Activated T-helper 2 cell treated with anti-CD3 and anti-CD28 coated beads, Interferon-gamma antibody, Interleukin-2, Interleukin-4, amounts not matched to agents 10 μg/mL and 5 μg/mL and 100 μg/mL, durations not matched to agents 14 hours and 24 hours and 36 hours (primary cell): ENCODE measurements around the gene HLX. TPM values are rescaled to one million over a fixed set of nuclear protein-coding genes. Genes with fewer than 3 reads are reported as not detected.

ENCODE experiments used
- DNase-seq: peaks from one replicate; pipeline ENCODE4 v3.0.0; 2021; ENCODE audit warnings: low spot score
- H3K27ac Mint-ChIP-seq: one replicate; pipeline ENCODE4 v1.8.0; 2021; ENCODE audit warnings: mixed read lengths
- H3K27me3 Mint-ChIP-seq: one replicate; pipeline ENCODE4 v1.8.0; 2021; ENCODE audit warnings: low read depth, mixed read lengths
- H3K36me3 Mint-ChIP-seq: one replicate; pipeline ENCODE4 v1.8.0; 2021; ENCODE audit warnings: low read depth, mixed read lengths
- H3K4me1 Mint-ChIP-seq: one replicate; pipeline ENCODE4 v1.8.0; 2021; ENCODE audit warnings: low read depth, mixed read lengths
- H3K4me3 Mint-ChIP-seq: one replicate; pipeline ENCODE4 v1.8.0; 2021; ENCODE audit warnings: low read depth, mild to moderate bottlenecking, moderate library complexity, mixed read lengths
- H3K9me3 Mint-ChIP-seq: one replicate; pipeline ENCODE4 v1.8.0; 2021; ENCODE audit warnings: mixed read lengths
- intact Hi-C: fragments of 100-400 bp; cut with micrococcal nuclease; formaldehyde crosslinking; loops from one replicate; pipeline ENCODE4 v1.15.1; 2023
- total RNA-seq: library from RNA; stranded (reverse); gene quantifications from 2 replicates; pipeline ENCODE4 v1.2.3, GENCODE V29; 2022

The HLX gene
- total RNA-seq, 1 donor from 2014 or later = 10.4 TPM

DNA sequence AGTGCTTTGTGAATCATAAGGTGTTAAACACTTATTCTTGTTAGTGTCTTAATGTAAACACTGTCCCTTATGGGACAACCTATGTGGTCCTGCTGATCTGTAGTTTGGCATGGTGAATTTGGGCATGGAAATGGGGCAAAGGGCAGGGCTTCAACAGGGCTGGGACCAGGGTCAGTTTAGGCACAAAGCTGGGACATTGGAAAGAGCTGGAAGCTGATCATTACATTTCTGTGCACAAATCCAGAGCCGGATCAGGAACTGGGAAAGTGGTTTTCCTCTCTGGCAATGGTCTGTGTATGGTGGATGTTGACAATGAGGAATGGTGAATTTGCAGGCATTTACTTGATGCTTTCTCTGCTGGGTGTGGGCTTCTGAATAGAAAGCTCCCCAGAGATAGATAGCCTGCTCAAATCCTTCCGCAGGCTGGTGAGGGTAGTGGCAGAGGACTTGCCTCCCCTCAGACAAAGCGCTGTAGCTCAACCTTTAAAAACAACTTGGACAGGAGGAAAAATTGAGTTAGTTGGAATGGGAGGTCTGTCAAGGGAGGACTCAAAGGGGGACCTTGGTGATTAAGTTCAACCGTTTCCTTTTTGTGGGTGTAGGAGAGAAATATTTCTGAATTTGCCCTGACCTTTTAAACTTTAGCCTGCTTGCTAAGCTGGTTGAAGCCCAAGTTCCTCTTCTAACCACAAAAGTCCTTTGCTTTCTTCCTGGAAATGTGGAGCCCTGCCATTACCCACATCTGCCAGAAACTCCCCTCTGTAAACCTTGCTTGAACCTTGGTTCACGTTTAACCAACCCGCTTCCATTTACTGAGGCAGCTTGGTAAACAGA is 35.3 kb downstream of the HLX start:
- intact Hi-C loops = no loop called here
- no peaks in the 10 kb centered on the region for H3K9me3 Mint-ChIP-seq
- peaks cover 6% of the 10 kb centered on the region for H3K4me1 Mint-ChIP-seq
- H3K27me3 Mint-ChIP-seq = no peaks in the 10 kb centered on the region
- no peaks in the 10 kb centered on the region for H3K36me3 Mint-ChIP-seq
- H3K4me3 Mint-ChIP-seq = no peak overlapping the region
- no peak overlapping the region for H3K27ac Mint-ChIP-seq
- no peak for DNase-seq

DNA sequence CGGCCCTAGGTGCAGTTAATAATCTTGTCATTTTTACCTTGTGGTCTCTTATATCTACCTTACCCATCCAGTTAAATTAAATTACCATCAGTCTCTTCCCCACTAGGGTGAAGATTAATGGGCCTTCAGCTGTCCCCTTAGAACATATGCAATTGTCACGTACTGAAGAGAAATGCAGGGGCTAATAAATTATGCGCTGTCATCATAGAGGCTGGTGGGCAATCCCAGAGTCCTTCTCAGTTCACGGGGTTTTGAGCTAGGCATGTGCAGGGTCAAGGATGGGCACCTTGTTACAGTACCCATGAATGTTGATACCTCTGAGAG is 35.8 kb downstream of the HLX start:
- no peak overlapping the region for H3K4me3 Mint-ChIP-seq
- no peak overlapping the region for H3K27ac Mint-ChIP-seq
- intact Hi-C loops = no loop called here
- no peak for DNase-seq
- H3K27me3 Mint-ChIP-seq = no peaks in the 10 kb centered on the region
- no peaks in the 10 kb centered on the region for H3K36me3 Mint-ChIP-seq
- H3K9me3 Mint-ChIP-seq = no peaks in the 10 kb centered on the region
- H3K4me1 Mint-ChIP-seq = peaks cover 6% of the 10 kb centered on the region

DNA sequence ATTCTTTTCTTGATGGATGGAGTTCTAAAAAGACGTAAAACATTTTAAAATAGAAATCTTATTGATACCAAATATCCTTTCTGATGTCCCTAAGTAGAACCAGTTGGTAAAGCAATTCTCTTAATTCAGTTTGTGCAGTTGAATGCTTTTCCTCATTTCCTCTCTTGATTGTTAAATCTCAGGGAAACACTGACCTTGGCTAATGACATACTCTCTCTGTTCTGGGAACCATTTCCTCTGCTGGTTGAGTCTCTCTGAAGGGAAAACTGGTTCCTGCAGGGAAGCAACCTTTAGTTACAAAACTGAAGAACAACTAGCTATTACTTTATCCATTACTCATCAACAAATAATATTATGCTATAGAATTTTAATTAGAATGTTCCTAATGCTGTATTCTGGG is 36.7 kb downstream of the HLX start:
- no peaks in the 10 kb centered on the region for H3K36me3 Mint-ChIP-seq
- DNase-seq = no peak
- peaks cover 6% of the 10 kb centered on the region for H3K4me1 Mint-ChIP-seq
- no peaks in the 10 kb centered on the region for H3K27me3 Mint-ChIP-seq
- no peak overlapping the region for H3K4me3 Mint-ChIP-seq
- intact Hi-C loops = no loop called here
- no peaks in the 10 kb centered on the region for H3K9me3 Mint-ChIP-seq
- H3K27ac Mint-ChIP-seq = no peak overlapping the region

DNA sequence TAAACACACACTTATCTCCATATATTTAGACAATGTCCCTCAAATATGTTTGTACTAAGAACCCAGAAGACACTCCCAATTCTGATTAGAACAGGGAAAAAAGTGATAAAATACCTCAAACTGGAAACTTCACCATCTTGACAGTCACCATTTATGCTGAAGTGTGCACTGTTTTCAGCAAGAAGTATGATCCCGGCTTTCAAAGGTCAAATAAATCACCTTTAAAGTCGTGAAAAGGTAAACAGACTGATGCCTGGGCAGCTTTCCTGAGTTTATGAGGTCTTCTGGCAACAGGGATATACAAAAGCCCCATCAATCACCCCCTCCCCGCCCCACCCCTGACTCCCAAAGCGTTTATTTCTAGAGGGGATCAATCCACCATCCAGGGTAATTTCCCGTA is 37.9 kb downstream of the HLX start:
- intact Hi-C loops = no loop called here
- H3K27ac Mint-ChIP-seq = no peak overlapping the region
- no peaks in the 10 kb centered on the region for H3K27me3 Mint-ChIP-seq

DNA sequence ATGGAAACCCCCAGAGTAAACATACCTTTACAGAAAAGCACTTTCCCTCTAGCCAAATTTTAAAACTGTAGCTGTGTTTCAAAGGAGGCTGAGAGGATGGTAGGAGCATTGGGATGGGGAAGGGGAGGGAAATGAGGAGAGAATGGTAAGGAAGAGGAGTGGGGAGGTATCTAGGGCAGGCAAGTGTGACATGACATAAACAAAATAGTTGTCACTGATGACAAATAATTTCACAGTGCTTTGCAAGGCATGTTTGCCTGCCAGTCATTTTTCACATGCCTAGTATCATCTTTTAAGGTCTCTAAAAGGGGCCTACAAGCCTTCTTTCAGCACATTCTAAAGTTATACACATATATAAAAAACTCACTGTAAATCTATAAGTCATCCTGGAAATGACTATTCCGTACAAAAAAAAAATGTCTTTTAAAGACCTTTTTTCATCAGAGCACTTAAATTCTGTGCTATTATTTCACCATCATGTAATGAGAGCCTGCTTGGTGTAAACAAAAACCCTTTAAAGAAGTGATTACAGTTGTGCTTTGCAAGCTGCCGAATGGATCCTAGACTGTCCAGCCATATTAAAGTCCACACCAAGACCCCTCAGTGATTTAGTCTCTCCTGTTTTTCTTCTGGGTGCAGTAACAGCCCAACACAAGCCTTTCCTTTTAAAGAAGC is 38.4 kb downstream of the HLX start:
- intact Hi-C loops = no loop called here

More for the DNA sequence above, 37.9 kb downstream of the HLX start:
- Mint-ChIP-seq H3K36me3 (no peaks in the 10 kb centered on the region), H3K9me3 (no peaks in the 10 kb centered on the region), H3K4me3 (no peak overlapping the region), H3K4me1 (peaks cover 6% of the 10 kb centered on the region)
- no peak for DNase-seq

DNA sequence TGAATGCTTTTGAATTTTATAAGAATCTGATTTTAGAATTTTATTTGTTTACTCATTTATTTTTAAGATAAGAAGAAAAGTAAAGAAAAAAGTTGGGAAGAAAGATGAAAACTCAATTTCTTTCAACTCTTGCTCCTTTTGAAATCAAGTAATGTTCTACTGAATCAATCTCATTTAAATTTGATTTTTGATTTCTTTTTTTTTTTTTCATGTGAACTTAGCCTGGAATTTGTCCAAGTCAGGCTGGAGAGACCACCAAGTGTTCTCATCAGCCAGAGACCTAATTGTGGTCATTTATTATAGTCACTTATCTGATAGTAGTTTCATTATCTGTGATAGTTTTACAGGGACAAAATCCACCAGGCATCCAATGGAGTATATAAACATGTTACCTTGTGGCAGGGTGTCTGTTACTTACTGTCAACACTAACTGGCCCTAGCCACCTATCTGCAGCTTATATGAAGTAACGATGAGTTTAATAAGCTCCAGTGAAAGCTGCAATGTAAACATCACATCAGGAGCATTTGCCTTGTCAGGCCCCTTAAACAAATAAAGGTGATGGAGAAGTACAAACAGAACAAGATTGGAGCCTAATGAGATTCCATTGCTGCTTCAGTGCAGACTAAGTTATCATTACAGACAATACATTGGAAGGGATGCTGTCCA is 39.2 kb downstream of the HLX start:
- no peaks in the 10 kb centered on the region for H3K36me3 Mint-ChIP-seq
- H3K27me3 Mint-ChIP-seq = no peaks in the 10 kb centered on the region
- intact Hi-C loops = no loop called here
- H3K9me3 Mint-ChIP-seq = no peaks in the 10 kb centered on the region
- DNase-seq = no peak
- peaks cover 6% of the 10 kb centered on the region for H3K4me1 Mint-ChIP-seq
- no peak overlapping the region for H3K4me3 Mint-ChIP-seq
- no peak overlapping the region for H3K27ac Mint-ChIP-seq

More for the DNA sequence above, 38.4 kb downstream of the HLX start:
- Mint-ChIP-seq H3K27me3 (no peaks in the 10 kb centered on the region), H3K27ac (no peak overlapping the region), H3K4me1 (peaks cover 6% of the 10 kb centered on the region), H3K4me3 (no peak overlapping the region), H3K9me3 (no peaks in the 10 kb centered on the region), H3K36me3 (no peaks in the 10 kb centered on the region)
- DNase-seq = no peak

DNA sequence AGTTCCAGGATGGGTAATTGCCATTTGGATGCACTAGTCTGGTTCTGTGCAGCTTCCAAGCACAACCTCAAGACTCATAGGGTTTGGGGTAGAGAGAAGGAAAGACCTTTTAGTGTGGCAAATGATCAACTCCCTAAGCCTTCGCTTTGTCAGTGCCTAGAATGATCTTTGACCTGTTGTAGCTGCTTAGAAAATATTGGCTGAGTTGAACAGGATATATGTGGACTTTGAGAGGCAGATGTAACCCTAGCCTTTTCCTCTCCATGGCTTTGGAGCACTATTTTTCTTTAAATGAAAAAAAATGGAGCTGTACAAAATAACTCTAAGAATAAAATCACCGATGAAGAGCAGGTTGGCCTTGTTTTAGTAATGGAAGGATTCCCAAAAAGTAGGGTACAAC is 41.7 kb downstream of the HLX start:
- no peak for DNase-seq
- no peak overlapping the region for H3K4me3 Mint-ChIP-seq
- intact Hi-C loops = no loop called here
- no peaks in the 10 kb centered on the region for H3K36me3 Mint-ChIP-seq
- no peak overlapping the region for H3K27ac Mint-ChIP-seq
- H3K9me3 Mint-ChIP-seq = no peaks in the 10 kb centered on the region
- no peaks in the 10 kb centered on the region for H3K27me3 Mint-ChIP-seq
- no peaks in the 10 kb centered on the region for H3K4me1 Mint-ChIP-seq

DNA sequence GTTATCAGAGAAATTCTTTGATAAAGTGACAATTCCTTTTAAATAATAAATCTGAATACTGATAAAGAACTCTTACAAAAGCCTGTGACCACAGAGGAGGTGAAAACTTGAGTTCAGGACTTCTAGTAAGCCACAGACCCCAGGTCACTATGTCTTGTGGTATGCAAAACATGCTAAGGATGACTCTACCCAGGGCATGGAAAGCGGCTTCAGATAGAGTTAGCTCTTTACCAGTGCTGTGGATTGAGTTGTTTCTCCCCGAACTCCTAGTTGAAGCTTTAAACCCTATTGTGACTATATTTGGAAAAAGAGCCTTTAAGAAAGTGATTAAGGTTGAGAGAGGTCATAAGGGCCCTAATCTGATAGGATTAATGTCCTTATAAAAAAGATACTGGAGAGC is 42.3 kb downstream of the HLX start:
- no peaks in the 10 kb centered on the region for H3K9me3 Mint-ChIP-seq
- no peaks in the 10 kb centered on the region for H3K36me3 Mint-ChIP-seq
- no peak for DNase-seq
- H3K4me3 Mint-ChIP-seq = no peak overlapping the region
- no peak overlapping the region for H3K27ac Mint-ChIP-seq
- no peaks in the 10 kb centered on the region for H3K27me3 Mint-ChIP-seq
- intact Hi-C loops = no loop called here
- no peaks in the 10 kb centered on the region for H3K4me1 Mint-ChIP-seq

DNA sequence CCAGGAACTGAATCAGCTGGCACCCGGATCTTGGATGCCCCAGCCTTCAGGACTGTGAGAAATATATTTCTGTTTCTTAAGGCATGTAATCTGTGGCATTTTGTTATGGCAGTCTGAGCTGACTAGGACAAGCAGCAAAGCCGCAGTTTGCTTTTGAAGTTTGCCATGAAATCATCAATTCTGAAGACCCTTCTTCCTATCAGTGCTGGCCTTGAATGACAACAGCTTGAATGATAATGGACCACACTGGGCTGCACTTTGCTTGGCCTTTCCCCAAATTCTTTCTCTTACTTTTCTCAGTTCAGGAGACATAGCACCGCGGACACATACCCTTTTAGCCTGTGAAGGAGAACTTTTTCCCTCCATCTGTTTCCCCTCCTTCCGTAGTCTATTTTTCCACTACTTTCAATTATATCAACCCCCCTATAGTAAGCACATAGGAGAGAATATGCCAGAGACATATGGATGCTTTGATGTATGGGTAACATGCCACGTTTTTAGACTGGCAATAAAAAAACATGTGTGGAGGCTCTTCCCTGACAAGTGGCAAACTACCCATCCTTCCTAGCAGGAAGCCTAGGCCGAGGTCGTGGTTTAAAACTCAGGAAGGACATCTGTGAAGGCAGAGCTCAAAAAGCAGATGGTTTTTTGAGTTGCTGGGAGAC is 42.9 kb downstream of the HLX start:
- Mint-ChIP-seq H3K27ac (no peak overlapping the region), H3K9me3 (no peaks in the 10 kb centered on the region), H3K4me3 (no peak overlapping the region), H3K27me3 (no peaks in the 10 kb centered on the region), H3K4me1 (no peaks in the 10 kb centered on the region), H3K36me3 (no peaks in the 10 kb centered on the region)
- intact Hi-C loops = no loop called here
- DNase-seq = no peak

DNA sequence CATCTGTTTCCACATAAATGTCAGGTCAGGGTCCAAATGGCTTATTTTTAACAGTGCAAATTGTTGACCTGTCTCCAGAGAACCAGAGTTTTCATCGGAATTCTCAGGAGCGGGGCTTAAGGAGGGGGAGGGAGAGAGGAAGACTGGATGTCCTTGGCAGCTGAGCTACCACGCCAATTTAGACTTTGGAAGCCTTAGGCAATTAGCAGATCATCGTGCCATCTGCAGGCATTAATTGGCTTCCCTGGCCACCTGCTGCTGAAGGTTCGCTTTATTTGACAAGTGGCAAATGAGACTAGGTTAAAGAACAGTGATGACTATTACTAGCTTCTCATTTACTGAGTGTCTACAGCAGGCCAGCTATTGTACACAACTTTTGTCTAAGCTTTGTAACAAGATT is 43.7 kb downstream of the HLX start:
- H3K4me3 Mint-ChIP-seq = no peak overlapping the region
- no peaks in the 10 kb centered on the region for H3K4me1 Mint-ChIP-seq
- H3K9me3 Mint-ChIP-seq = no peaks in the 10 kb centered on the region
- H3K27me3 Mint-ChIP-seq = no peaks in the 10 kb centered on the region
- H3K36me3 Mint-ChIP-seq = no peaks in the 10 kb centered on the region
- intact Hi-C loops = no loop called here
- no peak overlapping the region for H3K27ac Mint-ChIP-seq
- DNase-seq = no peak

DNA sequence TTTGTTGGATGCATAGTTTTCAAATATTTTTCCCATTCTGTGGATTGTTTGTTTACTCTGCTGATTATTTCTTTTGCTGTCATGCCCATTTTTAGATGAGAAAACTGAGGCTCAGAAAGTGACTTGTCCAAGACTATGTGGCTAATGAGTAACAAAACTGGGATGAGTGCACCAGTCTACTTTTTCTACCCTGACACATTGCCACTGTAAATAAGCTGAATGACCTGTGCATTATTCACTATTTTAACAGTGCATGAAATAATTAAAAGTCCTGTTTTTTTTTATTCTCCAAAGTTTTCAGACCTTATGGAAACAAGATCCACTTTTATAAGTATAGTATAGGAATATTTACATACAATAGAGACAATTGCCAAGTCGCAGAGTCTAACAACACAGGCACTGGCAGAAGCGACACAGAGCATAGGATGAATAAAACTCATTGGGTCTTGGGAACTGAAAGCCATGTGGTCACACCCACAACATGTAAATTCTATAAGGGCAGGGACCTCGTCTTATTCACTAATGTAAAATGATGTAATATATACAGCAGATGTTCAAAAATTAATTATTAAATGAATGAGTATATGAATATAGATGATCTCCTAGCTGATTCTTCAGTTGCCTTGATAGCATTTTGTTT is 45.2 kb downstream of the HLX start:
- Mint-ChIP-seq H3K36me3 (no peaks in the 10 kb centered on the region), H3K27me3 (peaks cover 2% of the 10 kb centered on the region), H3K27ac (no peak overlapping the region), H3K9me3 (no peaks in the 10 kb centered on the region), H3K4me3 (no peak overlapping the region), H3K4me1 (no peaks in the 10 kb centered on the region)
- intact Hi-C loops = no loop called here
- no peak for DNase-seq

DNA sequence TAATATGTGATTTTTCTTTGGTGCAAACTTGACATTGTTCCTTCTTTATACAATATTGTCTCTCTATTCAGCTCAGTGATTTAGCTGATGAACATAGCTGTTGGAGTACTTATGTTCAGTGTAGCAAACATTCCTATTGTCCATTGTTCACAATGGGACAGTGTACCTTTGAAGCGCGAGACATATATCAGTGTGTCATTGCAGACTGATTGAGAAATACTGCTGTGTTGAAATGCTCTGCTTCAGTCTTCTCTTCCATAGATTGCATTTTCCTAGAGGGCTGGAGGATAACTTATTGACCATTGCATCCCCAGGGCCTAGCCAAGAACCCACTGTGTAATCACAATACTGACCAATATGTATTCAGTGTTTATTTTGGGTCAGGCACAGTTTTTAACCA is 46.5 kb downstream of the HLX start:
- Mint-ChIP-seq H3K27ac (no peak overlapping the region), H3K4me3 (no peak overlapping the region), H3K27me3 (peaks cover 4% of the 10 kb centered on the region), H3K9me3 (no peaks in the 10 kb centered on the region), H3K36me3 (no peaks in the 10 kb centered on the region), H3K4me1 (no peaks in the 10 kb centered on the region)
- no peak for DNase-seq
- intact Hi-C loops = no loop called here
